CD4-positive, alpha-beta memory T cell (primary cell): ENCODE results near the gene TMEM98. TPM values are rescaled to one million over a fixed set of nuclear protein-coding genes. Genes with fewer than 3 reads are reported as not detected.
"Not testable (repeated sequence)": the region's sequence is repeated elsewhere in the genome, so short reads cannot be mapped to it uniquely, and the experiment has no call there.

ENCODE experiments used
- CTCF ChIA-PET: fragments of 350-600 bp; sonication (Branson Sonifier 250); formaldehyde crosslinking; loops from one replicate; lab custom pipeline; 2021; ENCODE audit warnings: inconsistent platforms; ENCODE audit not compliant: partially characterized antibody; lab: Charles Lee
- POLR2A ChIA-PET: fragments of 350-600 bp; sonication (Branson Sonifier 250); formaldehyde crosslinking; loops from one replicate; lab custom pipeline; 2021; ENCODE audit not compliant: partially characterized antibody; lab: Charles Lee
- DNase-seq, 5 donors: peaks; one replicate each; pipeline versions ENCODE4 v3.0.0 to v3.0.0-alpha.2; 2020 to 2022; ENCODE audit warnings: mixed read lengths in 1 of 5
- H3K27ac ChIP-seq: one replicate; pipeline ENCODE4 v1.7.0; 2013; ENCODE audit warnings: low read depth, low read length
- H3K27me3 ChIP-seq: 2 replicates; pipeline ENCODE4 v1.7.0; 2013; ENCODE audit warnings: mild to moderate bottlenecking, low read length, moderate library complexity; ENCODE audit not compliant: insufficient read depth
- H3K36me3 ChIP-seq: 2 replicates; pipeline ENCODE4 v1.7.0; 2013; ENCODE audit warnings: mild to moderate bottlenecking, low read length, moderate library complexity; ENCODE audit not compliant: insufficient read depth
- H3K4me1 ChIP-seq: 2 replicates; pipeline ENCODE4 v1.7.0; 2013; ENCODE audit warnings: mild to moderate bottlenecking, low read length, moderate library complexity; ENCODE audit not compliant: insufficient read depth
- H3K4me3 ChIP-seq, 2 donors: one replicate each; pipeline ENCODE4 v1.7.0; 2013; ENCODE audit warnings: low read length in 2 of 2, mild to moderate bottlenecking in 1 of 2
- H3K9me3 ChIP-seq, 2 donors: one replicate each; pipeline ENCODE4 v1.7.0; 2013; ENCODE audit warnings: low read length in 2 of 2, control low read depth in 1 of 2; ENCODE audit not compliant: control insufficient read depth in 1 of 2
- H3K27ac Mint-ChIP-seq, 7 donors: one replicate each; pipeline ENCODE4 v1.8.0; 2020 to 2021; ENCODE audit warnings: mixed read lengths in 7 of 7, mild to moderate bottlenecking in 6 of 7, inconsistent platforms in 3 of 7, moderate library complexity in 3 of 7
- H3K27me3 Mint-ChIP-seq, 2 donors: one replicate each; pipeline ENCODE4 v1.8.0; 2020 to 2021; ENCODE audit warnings: mixed read lengths in 2 of 2
- H3K36me3 Mint-ChIP-seq, 2 donors: one replicate each; pipeline ENCODE4 v1.8.0; 2020 to 2021; ENCODE audit warnings: mixed read lengths in 2 of 2, inconsistent platforms in 1 of 2, mild to moderate bottlenecking in 1 of 2
- H3K4me1 Mint-ChIP-seq, 4 donors: one replicate each; pipeline ENCODE4 v1.8.0; 2020 to 2021; ENCODE audit warnings: mixed read lengths in 4 of 4, mild to moderate bottlenecking in 1 of 4
- H3K4me3 Mint-ChIP-seq, 8 donors: one replicate each; pipeline ENCODE4 v1.8.0; 2020 to 2021; ENCODE audit warnings: mixed read lengths in 8 of 8, mild to moderate bottlenecking in 7 of 8, moderate library complexity in 6 of 8, inconsistent platforms in 3 of 8
- H3K9me3 Mint-ChIP-seq, 8 donors: one replicate each; pipeline ENCODE4 v1.8.0; 2020 to 2021; ENCODE audit warnings: mixed read lengths in 8 of 8, mild to moderate bottlenecking in 5 of 8, inconsistent platforms in 3 of 8, moderate library complexity in 1 of 8
- intact Hi-C: fragments of 100-400 bp; cut with micrococcal nuclease; formaldehyde crosslinking; loops from one replicate; pipeline ENCODE4 v1.15.1; 2023
- polyA plus RNA-seq, 2 donors: library from polyadenylated mRNA; unstranded; fragments of 300-500 nt; fragmentation: Illumina TruSeq; gene quantifications; one replicate each; pipeline ENCODE4 v1.2.3, GENCODE V29; 2021
- total RNA-seq, 2 experiments: library from RNA; stranded (reverse); gene quantifications; one replicate each; pipeline ENCODE4 v1.2.3, GENCODE V29; 2021

TMEM98 gene
- total and polyA plus RNA-seq, 4 experiments from 2014 or later: not detected

GRCh38 chr17:32976131-32976530 lies 48.2 kb downstream of the TMEM98 start:
- Mint-ChIP-seq H3K27me3 (peaks cover 3% of the 10 kb centered on the region in 2 donors), H3K27ac (no peak overlapping the region), H3K36me3 (peaks cover 0 to 1% of the 10 kb centered on the region in 2 donors), H3K4me3 (no peak overlapping the region), H3K4me1 (peaks cover under 1 to 7% (median 3%) of the 10 kb centered on the region in 4 donors), H3K9me3 (peaks cover 0 to 2% (median 0%) of the 10 kb centered on the region in 8 donors)
- Histone ChIP-seq H3K27me3 (no peaks in the 10 kb centered on the region), H3K36me3 (no peaks in the 10 kb centered on the region), H3K27ac (no peak overlapping the region), H3K4me1 (no peaks in the 10 kb centered on the region), H3K4me3 (no peak overlapping the region), H3K9me3 (no peaks in the 10 kb centered on the region)
- ChIA-PET POLR2A (no interaction called here), CTCF (no interaction called here)
- intact Hi-C loops: no loop called here
- no peak for DNase-seq

- peaks cover 0 to 5% (median 1%) of the 10 kb centered on the region in 8 donors for H3K9me3 Mint-ChIP-seq
- H3K4me3 ChIP-seq: no peak overlapping the region
- no peak overlapping the region for H3K27ac ChIP-seq
- ChIA-PET POLR2A (no interaction called here), CTCF (no interaction called here)
- H3K36me3 ChIP-seq: no peaks in the 10 kb centered on the region
- intact Hi-C loops: no loop called here
- no peak for DNase-seq
- no peak overlapping the region for H3K4me3 Mint-ChIP-seq
- no peaks in the 10 kb centered on the region for H3K27me3 ChIP-seq
- no peaks in the 10 kb centered on the region for H3K9me3 ChIP-seq
- H3K27me3 Mint-ChIP-seq: peaks cover 3% of the 10 kb centered on the region in 2 donors
- no peaks in the 10 kb centered on the region for H3K4me1 ChIP-seq
- no peak overlapping the region for H3K27ac Mint-ChIP-seq
- peaks cover 0 to 3% (median 0%) of the 10 kb centered on the region in 4 donors for H3K4me1 Mint-ChIP-seq
- peaks cover 0 to 1% of the 10 kb centered on the region in 2 donors for H3K36me3 Mint-ChIP-seq
Observed at GRCh38 chr17:32976605-32977004, 48.7 kb downstream of the TMEM98 start.

GRCh38 chr17:32980230-32980629 lies 52.3 kb downstream of the TMEM98 start:
- POLR2A ChIA-PET: no interaction called here
- CTCF ChIA-PET: no interaction called here

GRCh38 chr17:32981611-32982010 lies 53.7 kb downstream of the TMEM98 start:
- H3K27ac Mint-ChIP-seq, H3K4me3 Mint-ChIP-seq, H3K27ac ChIP-seq, DNase-seq, intact Hi-C loops, H3K4me3 ChIP-seq, POLR2A ChIA-PET, H3K9me3 ChIP-seq, CTCF ChIA-PET, H3K4me1 ChIP-seq, H3K36me3 Mint-ChIP-seq, H3K27me3 ChIP-seq, H3K36me3 ChIP-seq, H3K4me1 Mint-ChIP-seq: not testable (repeated sequence)
- Mint-ChIP-seq H3K27me3 (peaks cover 12 to 27% of the 10 kb centered on the region in 2 donors), H3K9me3 (peaks cover 0 to 26% (median 12%) of the 10 kb centered on the region in 8 donors)

More at GRCh38 chr17:32980230-32980629, 52.3 kb downstream of the TMEM98 start:
- no peak overlapping the region for H3K27ac ChIP-seq
- H3K4me1 ChIP-seq: no peaks in the 10 kb centered on the region
- peaks cover 0 to 21% (median 12%) of the 10 kb centered on the region in 8 donors for H3K9me3 Mint-ChIP-seq
- H3K27ac Mint-ChIP-seq: no peak overlapping the region
- no peak overlapping the region for H3K4me3 Mint-ChIP-seq
- peaks cover 11 to 19% of the 10 kb centered on the region in 2 donors for H3K27me3 Mint-ChIP-seq
- no peaks in the 10 kb centered on the region for H3K9me3 ChIP-seq
- no peaks in the 10 kb centered on the region for H3K36me3 ChIP-seq
- no peaks in the 10 kb centered on the region for H3K4me1 Mint-ChIP-seq
- intact Hi-C loops: no loop called here
- H3K4me3 ChIP-seq: no peak overlapping the region
- no peaks in the 10 kb centered on the region for H3K27me3 ChIP-seq
- DNase-seq: no peak
- peaks cover 0 to 3% of the 10 kb centered on the region in 2 donors for H3K36me3 Mint-ChIP-seq

GRCh38 chr17:32985050-32985756 lies 57.2 kb downstream of the TMEM98 start:
- Histone ChIP-seq H3K9me3 (no peaks in the 10 kb centered on the region), H3K4me1 (no peaks in the 10 kb centered on the region), H3K27ac (no peak overlapping the region), H3K27me3 (no peaks in the 10 kb centered on the region), H3K4me3 (no peak overlapping the region), H3K36me3 (no peaks in the 10 kb centered on the region)
- POLR2A ChIA-PET: no interaction called here
- peaks cover 5 to 46% (median 26%) of the 10 kb centered on the region in 8 donors for H3K9me3 Mint-ChIP-seq
- H3K4me1 Mint-ChIP-seq: no peaks in the 10 kb centered on the region
- no peak overlapping the region for H3K27ac Mint-ChIP-seq
- no peak overlapping the region for H3K4me3 Mint-ChIP-seq
- peaks cover 12 to 33% of the 10 kb centered on the region in 2 donors for H3K27me3 Mint-ChIP-seq
- H3K36me3 Mint-ChIP-seq: peaks cover 0 to 3% of the 10 kb centered on the region in 2 donors
- no peak for DNase-seq
- CTCF ChIA-PET: interaction anchor here (1.2 kb wide), 2 partner anchors 11 to 14 kb away, joined by 5 read pairs; no protein-coding TSS in a partner anchor
- intact Hi-C loops: no loop called here

- intact Hi-C loops, H3K36me3 ChIP-seq, H3K4me3 Mint-ChIP-seq, H3K27ac ChIP-seq, H3K4me1 ChIP-seq, POLR2A ChIA-PET, H3K27ac Mint-ChIP-seq, H3K36me3 Mint-ChIP-seq, H3K9me3 ChIP-seq, H3K27me3 ChIP-seq, DNase-seq, H3K4me1 Mint-ChIP-seq, H3K4me3 ChIP-seq: not testable (repeated sequence)
- Mint-ChIP-seq H3K9me3 (peaks cover 4 to 36% (median 17%) of the 10 kb centered on the region in 8 donors), H3K27me3 (peaks cover 10 to 32% of the 10 kb centered on the region in 2 donors)
- CTCF ChIA-PET: interaction anchor here (1.6 kb wide), 1 partner anchor 12 kb away, joined by 5 read pairs; no protein-coding TSS in a partner anchor
Observed at GRCh38 chr17:32987453-32987805, 59.5 kb downstream of the TMEM98 start.

GRCh38 chr17:32987868-32988267 lies 59.9 kb downstream of the TMEM98 start:
- Mint-ChIP-seq H3K9me3 (peaks cover 4 to 31% (median 16%) of the 10 kb centered on the region in 8 donors), H3K27me3 (peaks cover 10 to 31% of the 10 kb centered on the region in 2 donors)
- H3K36me3 Mint-ChIP-seq, H3K9me3 ChIP-seq, H3K4me3 Mint-ChIP-seq, H3K4me1 Mint-ChIP-seq, POLR2A ChIA-PET, H3K27ac Mint-ChIP-seq, H3K4me3 ChIP-seq, H3K27ac ChIP-seq, intact Hi-C loops, H3K27me3 ChIP-seq, H3K36me3 ChIP-seq, DNase-seq, H3K4me1 ChIP-seq: not testable (repeated sequence)
- CTCF ChIA-PET: interaction anchor here (1.6 kb wide), 1 partner anchor 11 kb away, joined by 5 read pairs; no protein-coding TSS in a partner anchor
